Subcutaneous adipose tissue (tissue), 4 donors: ENCODE data around the gene PCDHGA1. TPM values are rescaled to one million over a fixed set of nuclear protein-coding genes. Genes with fewer than 3 reads are reported as not detected.
"Not testable (repeated sequence)": the region's sequence is repeated elsewhere in the genome, so short reads cannot be mapped to it uniquely, and the experiment has no call there.

Experiments
- CTCF ChIP-seq: fragments of 450-650 bp; IDR thresholded peaks from one replicate; pipeline ENCODE4 v1.5.1; 2016; ENCODE audit warnings: low read depth, mild to moderate bottlenecking, control low read depth, antibody characterized with exemption, moderate library complexity
- total RNA-seq, 4 donors: library from RNA; depleted of rRNA; stranded (reverse); fragments of >200 nt; gene quantifications; one replicate each; pipeline ENCODE4 v1.1.0, GENCODE V29; 2016

PCDHGA1 gene
- total RNA-seq, 4 donors from 2014 or later, result under 0.01 to 0.38 (median 0.33) TPM

- no peak for TF ChIP-seq CTCF
Observed at GRCh38 chr5:141393267-141393666, 63.0 kb downstream of the PCDHGA1 start.

DNA sequence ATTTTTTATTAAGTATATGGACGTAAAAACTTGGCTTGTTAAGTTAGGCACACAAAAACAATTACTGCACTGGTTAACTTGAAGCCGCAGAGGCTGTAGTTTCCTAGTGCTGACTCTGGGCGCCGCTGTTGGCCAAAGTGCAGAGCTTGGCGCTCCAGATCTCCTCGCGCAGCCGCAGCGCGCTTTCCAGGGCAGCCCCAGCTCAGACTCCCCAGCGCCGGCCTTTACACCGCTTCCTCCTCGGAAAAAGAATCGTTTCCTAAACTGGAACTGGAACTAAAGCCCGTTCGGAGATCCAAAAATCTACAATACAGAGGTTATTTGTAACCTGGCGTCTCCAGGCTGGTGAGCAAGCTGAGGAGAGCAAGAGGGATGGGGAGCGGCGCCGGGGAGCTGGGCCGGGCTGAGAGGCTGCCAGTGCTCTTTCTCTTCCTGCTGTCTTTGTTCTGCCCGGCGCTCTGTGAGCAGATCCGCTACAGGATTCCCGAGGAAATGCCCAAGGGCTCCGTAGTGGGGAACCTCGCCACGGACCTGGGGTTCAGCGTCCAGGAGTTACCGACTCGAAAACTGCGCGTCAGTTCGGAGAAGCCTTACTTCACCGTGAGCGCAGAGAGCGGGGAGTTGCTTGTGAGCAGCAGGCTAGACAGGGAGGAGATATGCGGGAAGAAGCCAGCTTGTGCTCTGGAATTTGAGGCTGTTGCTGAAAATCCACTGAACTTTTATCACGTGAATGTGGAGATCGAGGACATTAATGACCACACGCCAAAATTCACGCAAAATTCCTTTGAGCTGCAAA, 67.6 kb downstream of the PCDHGA1 start, which contains the start of gene PCDHGB5:
PCDHGB5 (plus strand) TSS at position 192 of the 796 bp plus-strand sequence; CDS start at position 373, 181 bp downstream.
- not testable (repeated sequence) for TF ChIP-seq CTCF

- TF ChIP-seq CTCF, result no peak
Observed at GRCh38 chr5:141398608-141399007, 68.3 kb downstream of the PCDHGA1 start.

- TF ChIP-seq CTCF, result no peak
Observed at GRCh38 chr5:141399555-141400258, 69.4 kb downstream of the PCDHGA1 start.

GRCh38 chr5:141402553-141403243, 72.4 kb downstream of the PCDHGA1 start, which contains the start of gene PCDHGA9:
Gene PCDHGA9 (plus strand): TSS chr5:141402778. CDS start chr5:141402953, 175 bp downstream.
- TF ChIP-seq CTCF, result no peak

DNA sequence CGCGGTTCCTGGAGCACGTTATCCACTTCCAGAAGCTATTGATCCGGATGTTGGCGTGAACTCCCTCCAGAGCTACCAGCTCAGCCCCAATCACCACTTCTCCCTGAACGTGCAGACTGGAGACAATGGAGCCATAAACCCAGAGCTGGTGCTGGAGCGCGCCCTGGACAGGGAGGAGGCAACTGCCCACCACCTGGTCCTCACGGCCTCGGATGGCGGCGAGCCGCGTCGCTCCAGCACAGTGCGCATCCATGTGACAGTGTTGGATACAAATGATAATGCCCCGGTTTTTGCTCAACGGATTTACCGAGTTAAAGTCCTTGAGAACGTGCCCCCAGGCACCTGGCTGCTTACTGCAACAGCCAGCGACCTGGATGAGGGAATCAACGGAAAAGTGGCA, 73.1 kb downstream of the PCDHGA1 start:
- TF ChIP-seq CTCF, result no peak
